H9 (cell line): Measurements from ENCODE around the gene P2RX7. TPM values are rescaled to one million over a fixed set of nuclear protein-coding genes. Genes with fewer than 3 reads are reported as not detected.

Experiments used
- DNase-seq: peaks from one replicate; pipeline ENCODE4 v3.0.0-alpha.2; 2017
- H2AFZ ChIP-seq: one replicate; pipeline ENCODE4 v1.6.1; 2013; ENCODE audit warnings: mild to moderate bottlenecking, low read length, control low read depth, moderate library complexity
- H2AK5ac ChIP-seq: 2 replicates; pipeline ENCODE4 v1.6.1; 2013; ENCODE audit warnings: low read length, control low read depth, mixed read lengths; ENCODE audit not compliant: insufficient read length
- H2BK120ac ChIP-seq: one replicate; pipeline ENCODE4 v1.6.1; 2013; ENCODE audit warnings: low read depth, mild to moderate bottlenecking, low read length, control low read depth, inconsistent platforms; ENCODE audit not compliant: poor library complexity, severe bottlenecking
- H2BK12ac ChIP-seq: 2 replicates; pipeline ENCODE4 v1.6.1; 2013; ENCODE audit warnings: low read length, control low read depth, mixed read lengths, low read depth; ENCODE audit not compliant: insufficient read length
- H2BK15ac ChIP-seq: 2 replicates; pipeline ENCODE4 v1.6.1; 2013; ENCODE audit warnings: low read depth, low read length, control low read depth
- H2BK20ac ChIP-seq: one replicate; pipeline ENCODE4 v1.6.1; 2013; ENCODE audit warnings: low read depth, mild to moderate bottlenecking, low read length, control low read depth, inconsistent platforms; ENCODE audit not compliant: poor library complexity, severe bottlenecking
- H2BK5ac ChIP-seq: 2 replicates; pipeline ENCODE4 v1.6.1; 2013; ENCODE audit warnings: low read length, control low read depth, mixed read lengths; ENCODE audit not compliant: insufficient read length
- H3K14ac ChIP-seq: 2 replicates; pipeline ENCODE4 v1.6.1; 2013; ENCODE audit warnings: low read length, control low read depth; ENCODE audit not compliant: insufficient read depth
- H3K18ac ChIP-seq: 2 replicates; pipeline ENCODE4 v1.6.1; 2013; ENCODE audit warnings: low read depth, mild to moderate bottlenecking, mixed read lengths, low read length, control low read depth; ENCODE audit not compliant: insufficient read length
- H3K23ac ChIP-seq: 2 replicates; pipeline ENCODE4 v1.6.1; 2013; ENCODE audit warnings: low read length, control low read depth, mixed read lengths, low read depth; ENCODE audit not compliant: insufficient read length
- H3K23me2 ChIP-seq: 2 replicates; pipeline ENCODE4 v1.6.1; 2013; ENCODE audit warnings: low read depth, mild to moderate bottlenecking, mixed read lengths, low read length, control low read depth; ENCODE audit not compliant: insufficient read length, poor library complexity, severe bottlenecking
- H3K27ac ChIP-seq: 2 replicates; pipeline ENCODE4 v1.5.1; 2013; ENCODE audit warnings: low read length, control low read depth, mixed read lengths, low read depth; ENCODE audit not compliant: insufficient read length
- H3K27me3 ChIP-seq: 2 replicates; pipeline ENCODE4 v1.6.1; 2013; ENCODE audit warnings: low read length, control low read depth, inconsistent platforms; ENCODE audit not compliant: insufficient read depth
- H3K4ac ChIP-seq: 2 replicates; pipeline ENCODE4 v1.6.1; 2013; ENCODE audit warnings: low read depth, mild to moderate bottlenecking, control low read depth, inconsistent platforms, low read length, moderate library complexity
- H3K4me1 ChIP-seq: 2 replicates; pipeline ENCODE4 v1.6.1; 2013; ENCODE audit warnings: low read length, control low read depth, inconsistent platforms; ENCODE audit not compliant: insufficient read depth
- H3K4me2 ChIP-seq: 2 replicates; pipeline ENCODE4 v1.6.1; 2013; ENCODE audit warnings: low read length, control low read depth, mixed read lengths; ENCODE audit not compliant: insufficient read length, insufficient read depth
- H3K56ac ChIP-seq: 2 replicates; pipeline ENCODE4 v1.6.1; 2013; ENCODE audit warnings: low read depth, mild to moderate bottlenecking, mixed read lengths, low read length, control low read depth; ENCODE audit not compliant: insufficient read length
- H3K79me1 ChIP-seq: 2 replicates; pipeline ENCODE4 v1.6.1; 2013; ENCODE audit warnings: low read depth, mild to moderate bottlenecking, moderate library complexity, low read length, control low read depth, inconsistent platforms; ENCODE audit not compliant: insufficient read depth, poor library complexity, severe bottlenecking
- H3K79me2 ChIP-seq: 2 replicates; pipeline ENCODE4 v1.6.1; 2013; ENCODE audit warnings: low read length, control low read depth, inconsistent platforms; ENCODE audit not compliant: insufficient read depth
- H3K9ac ChIP-seq: 2 replicates; pipeline ENCODE4 v1.6.1; 2013; ENCODE audit warnings: low read length, control low read depth, mixed read lengths; ENCODE audit not compliant: insufficient read length; ENCODE audit errors: extremely low read depth
- H3K9me3 ChIP-seq: one replicate; pipeline ENCODE4 v1.6.1; 2013; ENCODE audit warnings: low read depth, low read length, inconsistent platforms; ENCODE audit not compliant: control insufficient read depth
- H3T11ph ChIP-seq: one replicate; pipeline ENCODE4 v1.6.1; 2013; ENCODE audit warnings: mild to moderate bottlenecking, low read length, control low read depth, inconsistent platforms
- H4K20me1 ChIP-seq: one replicate; pipeline ENCODE4 v1.6.1; 2013; ENCODE audit not compliant: control insufficient read depth, insufficient read length, insufficient read depth
- H4K5ac ChIP-seq: 2 replicates; pipeline ENCODE4 v1.6.1; 2013; ENCODE audit warnings: low read depth, mild to moderate bottlenecking, mixed read lengths, low read length, control low read depth; ENCODE audit not compliant: insufficient read length
- H4K8ac ChIP-seq: replicated peaks from 2 replicates; pipeline ENCODE4 v1.6.1; 2013; ENCODE audit warnings: low read length, control low read depth, mixed read lengths, low read depth; ENCODE audit not compliant: insufficient read length
- H4K91ac ChIP-seq: 2 replicates; pipeline ENCODE4 v1.6.1; 2013; ENCODE audit warnings: low read depth, mild to moderate bottlenecking, moderate library complexity, mixed read lengths, low read length, control low read depth; ENCODE audit not compliant: insufficient read length
- H3K27ac Mint-ChIP-seq, 3 experiments: 2 replicates in 2 of 3; 3 replicates in 1 of 3; pipeline ENCODE4 v1.8.0; 2020 to 2021; ENCODE audit warnings: mixed read lengths in 3 of 3, mild to moderate bottlenecking in 1 of 3, moderate library complexity in 1 of 3
- H3K27me3 Mint-ChIP-seq: 2 replicates; pipeline ENCODE4 v1.8.0; 2021; ENCODE audit warnings: low read depth, mild to moderate bottlenecking, moderate library complexity, mixed read lengths
- H3K36me3 Mint-ChIP-seq, 3 experiments: 2 replicates in 2 of 3; 3 replicates in 1 of 3; pipeline ENCODE4 v1.8.0; 2020 to 2021; ENCODE audit warnings: low read depth in 3 of 3, mixed read lengths in 3 of 3; ENCODE audit not compliant: insufficient read depth in 1 of 3
- H3K4me1 Mint-ChIP-seq, 2 experiments: 2 replicates each; pipeline ENCODE4 v1.8.0; 2020; ENCODE audit warnings: mixed read lengths in 2 of 2
- H3K4me3 Mint-ChIP-seq, 2 experiments: 2 replicates in 1 of 2; 3 replicates in 1 of 2; pipeline ENCODE4 v1.8.0; 2020 to 2021; ENCODE audit warnings: mild to moderate bottlenecking in 2 of 2, mixed read lengths in 2 of 2, moderate library complexity in 1 of 2
- H3K9me3 Mint-ChIP-seq, 2 experiments: 2 replicates in 1 of 2; 3 replicates in 1 of 2; pipeline ENCODE4 v1.8.0; 2020; ENCODE audit warnings: mild to moderate bottlenecking in 2 of 2, mixed read lengths in 2 of 2, moderate library complexity in 1 of 2
- WGBS: extraction: QIAGEN DNeasy Blood & Tissue Kit; methylation state at CpG from one replicate; pipeline ENCODE4 v1.1.7; 2013; ENCODE audit warnings: missing lambda C conversion rate, low lambda C conversion rate, mixed read lengths; ENCODE audit not compliant: insufficient read length; ENCODE audit errors: extremely low coverage; 5-methylcytosine and 5-hydroxymethylcytosine counted together
- total RNA-seq: library from RNA; stranded (reverse); gene quantifications from 2 replicates; pipeline ENCODE4 v1.2.1, GENCODE V29; 2021
- TF ChIP-seq, protein P1 (sequence below): fragments of 200-600 bp; sonication (generic); conservative IDR thresholded peaks from 3 replicates; pipeline ENCODE4 v1.8.0; 2021; ENCODE audit warnings: antibody characterized with exemption, mild to moderate bottlenecking

P2RX7 gene
- total RNA-seq, 1 experiment from 2014 or later: 0.09 TPM

DNA sequence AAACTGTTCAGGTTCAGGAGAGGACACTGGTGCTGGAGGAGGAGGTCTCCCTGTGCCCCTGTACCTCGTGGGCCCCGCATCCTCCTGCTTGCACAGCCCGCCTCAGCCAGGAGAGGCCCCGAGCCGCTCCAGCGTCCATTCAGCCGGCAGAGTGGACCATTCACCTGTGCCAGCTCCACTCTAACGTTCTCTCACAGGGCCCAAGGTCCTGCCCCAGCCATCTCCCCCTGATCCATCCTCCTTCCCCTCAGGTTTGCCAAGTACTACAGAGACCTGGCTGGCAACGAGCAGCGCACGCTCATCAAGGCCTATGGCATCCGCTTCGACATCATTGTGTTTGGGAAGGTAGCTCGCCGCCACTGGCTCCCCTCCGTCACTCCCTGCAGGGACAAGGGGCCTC lies 99.5 kb downstream of the P2RX7 start:
- H4K8ac ChIP-seq: no peak overlapping the region
- H2AFZ ChIP-seq: no peak overlapping the region
- H2BK20ac ChIP-seq: no peak overlapping the region
- no peak overlapping the region for H2BK5ac ChIP-seq
- no CpG with 5 or more reads among the region's 16 CpGs for WGBS
- no peak overlapping the region for H3K4me3 Mint-ChIP-seq
- H4K20me1 ChIP-seq: no peaks in the 10 kb centered on the region
- TF ChIP-seq, protein P1, sequence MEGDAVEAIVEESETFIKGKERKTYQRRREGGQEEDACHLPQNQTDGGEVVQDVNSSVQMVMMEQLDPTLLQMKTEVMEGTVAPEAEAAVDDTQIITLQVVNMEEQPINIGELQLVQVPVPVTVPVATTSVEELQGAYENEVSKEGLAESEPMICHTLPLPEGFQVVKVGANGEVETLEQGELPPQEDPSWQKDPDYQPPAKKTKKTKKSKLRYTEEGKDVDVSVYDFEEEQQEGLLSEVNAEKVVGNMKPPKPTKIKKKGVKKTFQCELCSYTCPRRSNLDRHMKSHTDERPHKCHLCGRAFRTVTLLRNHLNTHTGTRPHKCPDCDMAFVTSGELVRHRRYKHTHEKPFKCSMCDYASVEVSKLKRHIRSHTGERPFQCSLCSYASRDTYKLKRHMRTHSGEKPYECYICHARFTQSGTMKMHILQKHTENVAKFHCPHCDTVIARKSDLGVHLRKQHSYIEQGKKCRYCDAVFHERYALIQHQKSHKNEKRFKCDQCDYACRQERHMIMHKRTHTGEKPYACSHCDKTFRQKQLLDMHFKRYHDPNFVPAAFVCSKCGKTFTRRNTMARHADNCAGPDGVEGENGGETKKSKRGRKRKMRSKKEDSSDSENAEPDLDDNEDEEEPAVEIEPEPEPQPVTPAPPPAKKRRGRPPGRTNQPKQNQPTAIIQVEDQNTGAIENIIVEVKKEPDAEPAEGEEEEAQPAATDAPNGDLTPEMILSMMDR: no peak
- no peak overlapping the region for H3K27ac ChIP-seq
- H3K23me2 ChIP-seq: no peaks in the 10 kb centered on the region
- H2BK12ac ChIP-seq: no peak overlapping the region
- H2BK15ac ChIP-seq: no peak overlapping the region
- H3K4me2 ChIP-seq: no peak overlapping the region
- no peaks in the 10 kb centered on the region; a peak in 1 of 5 replicates for H3K9me3 Mint-ChIP-seq
- H3K4me1 Mint-ChIP-seq: peaks cover 4 to 7% of the 10 kb centered on the region in 2 experiments
- H4K5ac ChIP-seq: no peak overlapping the region
- H3T11ph ChIP-seq: no peak overlapping the region
- H3K4ac ChIP-seq: no peak overlapping the region
- peaks cover 6 to 24% (median 7%) of the 10 kb centered on the region in 3 experiments; a peak in 6 of 7 replicates for H3K36me3 Mint-ChIP-seq
- peak; percentile 33 for DNase-seq
- no peak overlapping the region for H3K23ac ChIP-seq
- H3K9ac ChIP-seq: no peak overlapping the region
- no peaks in the 10 kb centered on the region for H3K9me3 ChIP-seq
- H3K79me1 ChIP-seq: no peaks in the 10 kb centered on the region
- H3K27me3 ChIP-seq: no peaks in the 10 kb centered on the region
- H3K18ac ChIP-seq: no peak overlapping the region
- no peak overlapping the region for H4K91ac ChIP-seq
- no peaks in the 10 kb centered on the region for H3K4me1 ChIP-seq
- H2BK120ac ChIP-seq: no peak overlapping the region
- H2AK5ac ChIP-seq: no peak overlapping the region
- no peak overlapping the region; a peak in 1 of 7 replicates for H3K27ac Mint-ChIP-seq
- H3K14ac ChIP-seq: no peak overlapping the region
- no peak overlapping the region for H3K56ac ChIP-seq
- no peaks in the 10 kb centered on the region for H3K79me2 ChIP-seq
- H3K27me3 Mint-ChIP-seq: no peaks in the 10 kb centered on the region
